ENCODE data around the gene CACNA2D4.
A peak's percentile ranks its signal among the peaks of the same experiment; 100 is the strongest.
"Not testable (repeated sequence)": the region's sequence is repeated elsewhere in the genome, so short reads cannot be mapped to it uniquely, and the experiment has no call there.

The CACNA2D4 gene, protein sequence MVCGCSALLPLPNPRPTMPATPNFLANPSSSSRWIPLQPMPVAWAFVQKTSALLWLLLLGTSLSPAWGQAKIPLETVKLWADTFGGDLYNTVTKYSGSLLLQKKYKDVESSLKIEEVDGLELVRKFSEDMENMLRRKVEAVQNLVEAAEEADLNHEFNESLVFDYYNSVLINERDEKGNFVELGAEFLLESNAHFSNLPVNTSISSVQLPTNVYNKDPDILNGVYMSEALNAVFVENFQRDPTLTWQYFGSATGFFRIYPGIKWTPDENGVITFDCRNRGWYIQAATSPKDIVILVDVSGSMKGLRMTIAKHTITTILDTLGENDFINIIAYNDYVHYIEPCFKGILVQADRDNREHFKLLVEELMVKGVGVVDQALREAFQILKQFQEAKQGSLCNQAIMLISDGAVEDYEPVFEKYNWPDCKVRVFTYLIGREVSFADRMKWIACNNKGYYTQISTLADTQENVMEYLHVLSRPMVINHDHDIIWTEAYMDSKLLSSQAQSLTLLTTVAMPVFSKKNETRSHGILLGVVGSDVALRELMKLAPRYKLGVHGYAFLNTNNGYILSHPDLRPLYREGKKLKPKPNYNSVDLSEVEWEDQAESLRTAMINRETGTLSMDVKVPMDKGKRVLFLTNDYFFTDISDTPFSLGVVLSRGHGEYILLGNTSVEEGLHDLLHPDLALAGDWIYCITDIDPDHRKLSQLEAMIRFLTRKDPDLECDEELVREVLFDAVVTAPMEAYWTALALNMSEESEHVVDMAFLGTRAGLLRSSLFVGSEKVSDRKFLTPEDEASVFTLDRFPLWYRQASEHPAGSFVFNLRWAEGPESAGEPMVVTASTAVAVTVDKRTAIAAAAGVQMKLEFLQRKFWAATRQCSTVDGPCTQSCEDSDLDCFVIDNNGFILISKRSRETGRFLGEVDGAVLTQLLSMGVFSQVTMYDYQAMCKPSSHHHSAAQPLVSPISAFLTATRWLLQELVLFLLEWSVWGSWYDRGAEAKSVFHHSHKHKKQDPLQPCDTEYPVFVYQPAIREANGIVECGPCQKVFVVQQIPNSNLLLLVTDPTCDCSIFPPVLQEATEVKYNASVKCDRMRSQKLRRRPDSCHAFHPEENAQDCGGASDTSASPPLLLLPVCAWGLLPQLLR

GRCh38 chr12:1918081-1918883, at the start of gene CACNA2D4:
Gene CACNA2D4 (minus strand): TSS chr12:1918652. CDS start chr12:1918473, 179 bp downstream.
- DNase-seq: peak; percentile 37

DNA sequence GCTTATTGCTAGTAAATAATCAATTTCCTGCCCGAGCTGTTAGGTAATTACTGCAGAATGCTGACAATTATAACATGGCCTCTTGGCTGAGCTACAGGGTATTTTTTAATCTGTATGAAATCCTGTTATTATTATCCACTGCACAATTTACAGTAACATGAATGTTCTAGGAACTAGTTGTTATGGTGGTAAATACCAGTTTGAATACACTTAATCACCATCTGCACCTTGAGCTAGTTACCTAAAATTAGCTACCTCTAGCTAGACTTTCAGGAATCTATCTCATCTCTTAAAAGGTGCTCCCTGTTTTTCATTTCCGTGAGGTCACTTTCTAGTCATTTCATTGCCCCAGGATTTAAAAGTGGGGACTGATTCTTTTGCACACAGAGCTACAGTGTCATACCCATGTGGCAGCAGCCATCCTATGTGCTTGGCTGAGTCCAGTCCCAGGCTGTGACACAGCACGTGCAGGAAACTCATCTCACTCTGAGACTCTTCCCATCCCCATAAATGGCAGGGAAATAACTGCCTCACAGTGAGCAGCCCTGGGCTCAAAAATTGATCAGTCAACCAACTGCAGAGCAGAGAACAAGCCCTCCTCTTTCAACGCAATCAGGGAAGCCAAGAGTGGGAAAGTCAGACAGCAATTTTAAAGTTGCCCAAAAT, 48.2 kb upstream of the CACNA2D4 start:
- no peak for DNase-seq

GRCh38 chr12:1965916-1966315, 47.5 kb upstream of the CACNA2D4 start:
- DNase-seq: no peak

- DNase-seq: no peak
Observed at GRCh38 chr12:1962051-1963020, 43.9 kb upstream of the CACNA2D4 start.

DNA sequence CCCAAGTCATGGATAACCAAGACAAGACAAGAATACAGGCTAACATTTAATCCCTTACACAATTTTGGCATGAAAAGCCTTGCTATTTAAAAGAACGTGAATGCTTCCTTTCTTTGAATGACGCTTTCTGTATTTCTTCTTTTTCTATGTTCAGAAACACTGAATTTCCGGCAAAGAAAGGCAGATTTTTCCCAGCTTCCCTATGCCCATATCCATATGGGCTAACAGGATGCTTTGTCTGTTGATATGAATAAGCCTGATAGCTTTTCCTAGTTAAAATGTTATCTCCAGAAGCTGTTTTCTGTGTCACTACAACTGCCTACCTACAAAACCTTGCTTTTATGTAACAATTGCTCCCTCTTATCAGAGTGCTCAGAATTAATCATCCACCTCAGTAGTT, 38.3 kb upstream of the CACNA2D4 start:
- no peak for DNase-seq

DNA sequence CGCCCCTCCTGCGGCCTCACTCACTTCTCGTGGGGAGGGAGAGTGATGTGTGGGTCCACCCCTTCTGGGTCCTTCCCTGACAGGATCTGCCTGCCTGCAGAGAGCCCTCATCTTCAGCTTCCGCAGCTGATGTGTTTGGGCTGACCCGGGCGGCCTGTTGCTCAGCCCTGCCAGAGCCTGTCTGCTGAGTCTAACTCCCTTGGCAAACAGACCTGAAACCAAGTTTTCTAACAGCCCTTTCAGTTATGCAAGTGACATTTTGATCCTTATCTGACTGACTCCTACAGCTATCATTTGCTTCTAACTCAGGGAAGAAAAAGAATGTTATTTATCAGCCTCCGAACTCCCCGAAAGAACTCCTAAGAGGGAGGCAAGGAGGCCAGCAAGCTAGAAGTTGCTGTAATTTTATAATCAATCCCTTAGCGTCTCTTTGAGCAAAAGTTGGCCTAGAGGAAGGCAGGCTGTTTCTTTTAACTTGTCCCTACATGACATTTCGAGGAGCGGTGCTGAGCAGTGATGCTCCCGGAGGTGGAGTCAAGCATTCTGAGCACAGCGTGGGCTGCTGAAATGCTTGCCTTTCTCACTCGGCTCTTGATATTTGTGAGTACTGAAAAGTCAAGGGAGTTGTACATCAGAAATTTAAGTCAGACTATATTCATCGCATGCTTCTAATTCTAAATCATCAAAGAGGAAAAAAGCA, 31.5 kb upstream of the CACNA2D4 start:
- no peak for DNase-seq

DNA sequence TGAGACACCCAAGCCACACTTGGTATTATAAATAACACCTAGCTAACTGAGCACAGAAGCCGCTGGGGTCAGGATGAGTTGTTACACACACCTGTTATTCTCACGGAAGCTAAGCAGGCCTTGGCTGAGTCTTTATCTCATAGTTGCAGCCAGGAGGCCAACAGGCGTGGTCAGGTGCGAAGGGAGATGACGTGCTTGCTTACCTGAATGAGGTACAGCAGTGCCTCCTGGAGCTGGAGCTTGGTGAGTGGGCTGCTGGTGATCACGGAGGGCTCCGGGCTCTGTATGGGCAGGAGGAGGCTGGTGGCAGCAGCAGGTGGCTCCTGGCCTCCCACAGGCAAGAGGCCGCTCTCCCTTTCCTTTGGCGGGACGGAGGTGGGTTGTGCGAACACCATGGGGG, 30.4 kb upstream of the CACNA2D4 start:
- no peak for DNase-seq

DNA sequence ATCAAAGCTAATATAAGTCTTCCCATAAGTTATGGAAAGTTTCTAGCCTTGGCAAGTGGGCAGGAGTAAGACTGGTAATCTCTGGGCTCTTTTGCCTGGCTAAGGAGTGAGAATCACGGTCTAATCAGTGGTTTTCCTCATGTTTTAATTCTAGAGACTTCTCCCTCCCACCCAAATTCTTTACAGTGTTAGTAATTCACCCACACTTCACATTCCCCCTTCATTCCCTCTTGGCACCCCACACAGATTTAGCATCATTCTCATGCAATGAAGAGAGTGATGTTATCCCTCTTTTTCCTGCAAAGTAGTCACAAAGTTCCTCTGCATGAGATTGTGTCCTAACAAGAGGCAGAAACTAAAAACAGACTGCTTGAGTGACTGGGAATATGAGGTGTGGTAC, 28.6 kb upstream of the CACNA2D4 start:
- no peak for DNase-seq

GRCh38 chr12:1946296-1946695, 27.8 kb upstream of the CACNA2D4 start:
- DNase-seq: no peak

DNA sequence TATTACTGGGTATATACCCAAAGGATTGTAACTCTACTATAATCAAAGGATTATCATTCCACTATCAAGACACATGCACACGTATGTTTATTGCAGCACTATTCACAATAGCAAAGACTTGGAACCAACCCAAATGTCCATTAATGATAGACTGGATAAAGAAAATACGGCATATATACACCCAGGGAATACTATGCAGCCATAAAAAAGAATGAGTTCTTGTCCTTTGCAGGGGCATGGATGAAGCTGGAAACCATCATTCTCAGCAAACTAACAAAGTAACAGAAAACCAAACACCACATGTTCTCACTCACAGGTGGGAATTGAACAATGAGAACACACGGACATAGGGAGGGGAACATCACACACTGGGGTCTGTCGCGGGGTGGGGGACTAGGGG, 27.1 kb upstream of the CACNA2D4 start:
- not testable (repeated sequence) for DNase-seq

- DNase-seq: peak; percentile 95
Observed at GRCh38 chr12:1939801-1940607, 21.6 kb upstream of the CACNA2D4 start.

DNA sequence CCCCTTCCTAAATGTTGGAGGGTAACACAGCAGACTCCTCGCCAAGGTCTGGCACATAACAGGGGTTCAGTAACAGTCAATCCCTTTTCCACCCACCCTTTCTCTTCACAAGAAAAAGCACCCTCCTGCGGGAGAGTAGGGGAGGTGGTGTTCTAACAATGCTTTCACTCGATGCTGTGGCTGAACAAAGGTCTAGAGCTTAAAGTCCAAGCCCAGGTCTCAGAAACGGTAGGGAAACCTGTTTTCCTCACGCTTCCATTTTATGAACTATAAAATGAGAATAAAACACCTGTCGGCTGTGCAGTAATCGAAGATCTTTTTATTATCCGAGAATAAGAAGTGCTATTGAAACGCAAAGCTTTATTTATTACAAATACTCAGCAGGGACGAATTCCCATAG, 20.9 kb upstream of the CACNA2D4 start:
- no peak for DNase-seq

GRCh38 chr12:1937481-1938224, 19.2 kb upstream of the CACNA2D4 start:
- no peak for DNase-seq

- no peak for DNase-seq
Observed at GRCh38 chr12:1936406-1937320, 18.2 kb upstream of the CACNA2D4 start.

DNA sequence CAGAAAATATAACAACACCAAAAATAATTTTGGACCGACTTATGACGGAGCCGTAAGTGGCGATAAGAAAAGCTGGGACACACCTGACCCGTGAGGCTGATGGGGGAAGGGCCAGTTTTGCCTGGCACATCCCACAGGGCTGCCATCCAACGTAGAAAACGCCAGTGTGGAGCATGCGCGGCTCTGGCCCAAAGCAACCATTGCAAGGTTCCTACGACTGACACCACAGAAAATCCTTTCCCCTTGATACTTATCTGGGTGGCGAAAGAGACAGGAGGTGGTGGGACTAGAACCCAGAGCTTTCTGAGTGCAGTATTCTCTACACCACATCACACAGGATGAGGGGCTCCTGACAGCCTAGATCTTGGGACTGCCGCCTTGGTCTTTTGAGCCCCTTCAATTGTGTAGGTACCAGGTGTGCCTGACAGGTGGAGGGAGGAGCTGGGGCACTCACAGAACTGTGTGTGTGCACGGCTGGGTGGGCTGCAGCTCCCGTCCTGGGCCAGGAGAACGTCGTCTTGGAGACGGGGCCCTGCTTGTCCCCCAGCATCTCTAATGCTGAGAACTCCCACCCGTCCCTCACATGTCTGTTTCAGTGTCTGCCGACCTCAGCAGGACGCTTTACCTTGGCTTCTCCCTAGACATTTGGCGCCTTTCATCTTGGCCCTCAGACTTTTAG, 17.4 kb upstream of the CACNA2D4 start:
- DNase-seq: no peak

DNA sequence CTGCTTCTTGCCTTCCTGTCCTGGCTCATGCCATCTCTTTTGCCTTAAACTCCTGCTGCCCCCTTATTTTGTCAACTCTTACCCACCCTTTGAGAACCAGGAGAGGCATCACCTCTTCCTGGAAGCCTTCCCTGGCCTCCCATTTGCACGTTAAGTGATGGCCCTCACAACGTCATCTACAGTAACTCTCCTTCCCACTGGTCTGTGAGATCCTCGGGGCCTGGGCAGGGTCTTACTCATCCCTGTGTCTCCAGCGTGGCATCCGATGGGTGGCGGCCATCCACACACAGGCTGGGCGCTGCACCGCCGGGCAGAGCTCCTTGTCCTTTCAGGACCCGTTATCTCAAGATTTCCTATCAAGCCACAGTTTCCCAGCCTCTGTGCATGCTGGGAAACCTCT, 16.8 kb upstream of the CACNA2D4 start:
- DNase-seq: no peak

- DNase-seq: no peak
Observed at GRCh38 chr12:1934831-1935230, 16.4 kb upstream of the CACNA2D4 start.

All from activated effector memory CD4-positive, alpha-beta T cell treated with anti-CD3 and anti-CD28 coated beads, Interleukin-2, amount 50 U/mL, for 16 hours (primary cell).